ENCODE data around the gene POLA2.
A peak's percentile ranks its signal among the peaks of the same experiment; 100 is the strongest.
"Not testable (repeated sequence)": the region's sequence is repeated elsewhere in the genome, so short reads cannot be mapped to it uniquely, and the experiment has no call there.

POLA2 gene

GRCh38 chr11:65242389-65242788 lies 19.4 kb upstream of the POLA2 start:
- no peak for DNase-seq

DNA sequence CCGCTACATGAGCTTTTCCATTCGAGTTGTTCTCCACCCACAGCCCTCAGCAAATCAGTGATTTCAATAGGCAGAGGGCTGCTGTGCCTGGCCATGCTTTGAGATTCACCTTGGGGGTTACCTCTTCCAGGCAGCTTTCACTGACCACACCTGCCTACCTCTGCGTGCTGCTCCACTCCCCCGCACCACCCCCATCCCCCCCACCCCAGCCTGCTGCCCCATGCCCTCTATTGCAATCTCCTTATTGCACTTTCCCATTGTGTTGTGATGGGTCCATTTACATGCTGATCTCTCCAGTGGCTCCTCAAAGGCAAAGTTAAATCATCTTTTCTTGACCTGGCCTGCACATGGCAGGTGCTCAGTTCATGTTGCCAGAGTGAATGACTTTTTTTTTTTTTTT lies 18.0 kb upstream of the POLA2 start:
- DNase-seq: no peak

GRCh38 chr11:65245046-65245445 lies 16.7 kb upstream of the POLA2 start:
- DNase-seq: not testable (repeated sequence)

GRCh38 chr11:65246506-65246905 lies 15.3 kb upstream of the POLA2 start:
- no peak for DNase-seq

DNA sequence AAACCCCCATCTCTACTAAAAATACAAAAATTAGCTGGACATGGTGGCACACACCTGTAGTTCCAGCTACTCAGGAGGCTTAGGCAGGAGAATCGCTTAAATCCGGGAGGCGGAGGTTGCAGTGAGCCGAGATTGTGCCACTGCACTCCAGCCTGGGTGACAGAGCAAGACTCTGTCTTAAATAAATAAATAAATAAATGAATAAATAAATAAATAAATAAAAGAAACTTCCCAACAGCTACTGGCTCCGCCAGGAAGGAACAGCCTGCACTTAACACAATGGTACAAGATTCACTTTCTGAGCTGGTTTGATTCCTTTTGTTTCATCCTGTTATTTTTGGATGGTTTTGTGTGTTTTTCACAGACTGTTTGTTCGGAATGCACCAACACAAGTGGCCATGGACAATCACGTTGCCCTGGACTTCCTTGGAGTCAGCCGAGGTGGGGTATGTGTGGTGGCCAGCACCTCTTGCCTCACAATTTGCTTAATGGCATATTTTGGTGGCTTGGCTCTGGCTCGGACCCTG lies 13.5 kb upstream of the POLA2 start:
- not testable (repeated sequence) for DNase-seq

DNA sequence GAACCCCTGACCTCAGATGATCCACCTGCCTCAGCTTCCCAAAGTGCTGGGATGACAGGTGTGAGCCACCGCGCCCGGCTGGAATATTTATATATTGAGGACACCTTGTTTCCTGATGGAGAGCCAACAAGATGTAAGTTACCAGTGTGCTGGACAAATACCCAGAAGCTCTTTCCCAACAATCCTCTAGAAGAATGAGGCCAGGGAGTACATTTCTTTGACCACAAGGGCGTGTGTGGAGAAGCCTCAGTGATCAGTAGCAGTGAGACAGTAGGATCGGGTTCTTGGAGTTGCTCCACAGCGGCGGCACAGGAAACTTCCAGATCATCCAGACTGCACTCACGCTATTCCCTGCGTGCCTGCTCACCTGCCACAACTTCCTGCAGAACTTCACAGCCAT lies 10.3 kb upstream of the POLA2 start:
- no peak for DNase-seq

DNA sequence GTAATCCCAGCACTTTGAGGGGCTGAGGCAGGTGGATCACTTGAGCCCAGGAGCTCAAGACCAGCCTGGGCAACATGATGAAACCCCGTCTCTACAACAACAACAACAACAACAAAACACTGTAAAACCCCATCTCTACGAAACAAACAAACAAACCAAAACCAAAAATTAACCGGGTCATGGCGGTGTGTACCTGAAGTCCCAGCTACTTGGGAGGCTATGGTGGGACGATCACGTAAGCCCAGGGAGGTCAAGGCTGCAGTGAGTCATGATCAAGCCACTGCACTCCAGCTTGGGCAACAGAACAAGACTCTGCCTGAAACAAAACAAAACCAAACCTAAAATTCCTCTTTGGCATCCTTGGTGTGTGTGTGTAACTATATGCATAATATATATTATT lies 7.0 kb upstream of the POLA2 start:
- DNase-seq: no peak

DNA sequence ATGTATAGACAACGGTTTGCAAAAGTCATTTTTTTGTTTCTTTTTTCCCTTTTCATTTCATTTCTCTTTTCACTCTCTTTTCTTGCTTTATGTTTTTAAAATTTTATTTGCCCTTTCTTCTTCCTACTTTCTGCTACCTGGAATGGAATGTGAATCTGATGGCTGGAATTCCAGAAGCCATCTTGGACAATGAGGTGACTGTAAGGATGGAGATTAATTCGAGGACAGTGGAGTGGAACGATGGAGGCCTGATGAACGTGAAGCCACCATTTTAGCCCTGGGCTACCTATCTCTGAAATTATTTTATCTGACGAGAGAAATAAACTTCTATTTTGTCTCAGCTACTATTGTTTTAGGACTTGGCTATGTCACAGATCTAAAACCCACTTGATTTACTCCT lies 2.8 kb upstream of the POLA2 start:
- DNase-seq: no peak

DNA sequence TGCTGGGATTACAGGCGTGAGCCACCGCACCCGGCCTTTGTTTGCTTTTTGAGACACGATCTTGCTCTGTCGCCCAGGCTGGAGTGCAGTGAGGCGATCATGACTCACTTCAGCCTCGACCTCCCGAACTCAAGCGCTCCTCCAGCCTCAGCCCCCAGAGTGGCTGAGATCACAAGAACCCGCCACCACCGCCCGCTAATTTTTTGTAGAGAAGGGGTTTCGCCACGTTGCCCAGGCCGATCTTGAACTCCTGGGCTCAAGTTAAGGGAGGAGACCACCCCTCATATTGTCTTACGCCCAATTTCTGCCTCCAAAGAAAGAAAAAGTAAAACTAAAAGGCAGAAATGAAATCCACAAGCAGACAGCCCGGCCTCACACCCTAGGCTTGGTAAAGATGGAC lies 1.5 kb upstream of the POLA2 start:
- DNase-seq: no peak

DNA sequence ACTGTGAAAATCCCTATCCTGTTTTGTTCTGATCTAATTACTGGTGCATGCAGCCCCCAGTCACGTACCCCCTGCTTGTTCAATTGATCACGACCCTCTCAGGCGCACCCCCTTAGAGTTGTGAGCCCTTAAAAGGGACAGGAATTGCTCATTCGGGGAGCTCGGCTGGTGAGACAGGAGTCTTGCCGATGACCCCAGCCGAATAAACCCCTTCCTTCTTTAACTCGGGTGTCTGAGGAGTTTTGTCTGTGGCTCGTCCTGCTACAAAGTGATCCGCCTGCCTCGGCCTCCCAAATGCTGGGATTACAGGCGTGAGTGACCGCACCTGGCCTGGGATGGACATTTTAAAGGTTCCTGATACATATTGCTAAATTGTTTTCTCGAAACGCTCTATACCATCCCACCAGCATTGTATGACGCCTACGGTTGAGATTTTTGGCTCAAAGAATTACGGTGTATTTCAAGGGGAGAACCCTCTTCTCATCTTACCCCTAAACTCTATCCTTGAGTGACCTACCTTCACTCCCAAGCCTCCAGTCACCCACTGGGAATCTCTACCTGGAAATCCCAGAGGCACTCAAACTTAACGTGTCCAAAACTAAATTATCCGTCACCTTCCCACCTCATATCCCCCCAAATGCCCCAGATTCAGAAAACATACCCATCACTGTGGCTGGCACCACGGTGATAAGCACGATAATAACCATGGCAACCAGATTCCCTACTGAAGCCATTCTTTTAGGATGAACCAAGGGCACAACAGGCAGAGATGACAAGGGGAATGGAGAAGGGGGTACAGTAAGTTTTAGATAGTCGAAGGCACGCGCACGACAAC lies 789 bp upstream of the POLA2 start:
- DNase-seq: no peak

DNA sequence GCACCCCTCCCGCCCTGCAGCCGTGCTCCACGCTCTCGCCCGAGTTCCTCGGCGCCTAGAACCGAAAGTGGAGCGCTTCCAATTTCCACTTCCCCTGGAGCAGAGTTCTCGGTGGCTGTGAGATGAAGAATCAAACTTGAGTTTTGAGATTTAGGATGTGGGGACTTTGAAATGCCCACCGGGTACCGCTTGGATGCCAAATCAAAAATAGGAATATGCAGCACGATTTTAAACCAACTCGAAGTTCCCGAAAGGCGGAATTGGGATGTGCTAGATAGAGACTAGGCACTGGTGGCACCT lies 569 bp downstream of the POLA2 start:
- no peak for DNase-seq

DNA sequence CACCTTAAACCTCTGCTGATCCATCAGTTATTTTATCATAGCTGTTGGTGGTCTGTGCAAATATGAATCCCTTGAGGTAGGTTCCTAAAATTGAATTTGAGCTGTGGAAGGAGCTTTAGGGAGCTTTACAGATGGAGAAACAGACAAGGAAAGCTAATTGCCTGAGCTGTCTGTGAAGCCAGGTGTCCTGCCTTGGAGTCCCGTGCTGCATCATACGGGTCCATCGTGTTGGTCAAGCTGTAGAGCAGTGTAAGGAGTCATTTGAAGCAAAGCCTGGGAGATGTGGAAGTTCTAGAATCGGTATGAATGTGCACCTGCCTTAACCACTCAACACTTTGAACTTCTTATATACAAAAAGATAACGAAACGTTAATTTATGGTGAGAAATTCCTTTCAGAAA lies 1.0 kb downstream of the POLA2 start:
- DNase-seq: peak; percentile 22

- not testable (repeated sequence) for DNase-seq
These were observed 3.0 kb downstream of the POLA2 start for GRCh38 chr11:65264747-65265146.

DNA sequence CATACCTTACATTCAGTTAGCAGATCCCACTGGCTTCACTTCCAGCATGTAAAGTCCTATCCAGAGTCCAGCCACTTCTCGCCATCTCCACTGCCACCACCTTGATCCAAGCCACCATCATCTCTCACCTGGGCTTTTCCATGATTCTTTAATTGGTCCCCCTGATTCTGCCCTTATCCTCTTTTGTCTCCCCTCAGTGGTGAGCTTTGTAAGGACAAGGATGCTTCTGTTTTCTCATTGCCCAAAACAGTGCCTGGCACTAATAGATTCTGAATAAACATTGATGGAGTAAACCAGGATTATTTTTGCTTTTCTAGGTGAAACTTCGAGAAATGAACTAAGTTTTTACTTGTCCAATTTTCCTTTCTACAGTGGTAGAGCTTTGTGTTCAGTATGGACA lies 4.4 kb downstream of the POLA2 start:
- peak; percentile 33 for DNase-seq

- DNase-seq: peak; percentile 98
These were observed 13.2 kb downstream of the POLA2 start for GRCh38 chr11:65274735-65275682.

- DNase-seq: no peak
These were observed 14.1 kb downstream of the POLA2 start for GRCh38 chr11:65275906-65276305.

- no peak for DNase-seq
These were observed 16.0 kb downstream of the POLA2 start for GRCh38 chr11:65277631-65278277.

- peak; percentile 69 for DNase-seq
These were observed 16.6 kb downstream of the POLA2 start for GRCh38 chr11:65278356-65278755.

DNA sequence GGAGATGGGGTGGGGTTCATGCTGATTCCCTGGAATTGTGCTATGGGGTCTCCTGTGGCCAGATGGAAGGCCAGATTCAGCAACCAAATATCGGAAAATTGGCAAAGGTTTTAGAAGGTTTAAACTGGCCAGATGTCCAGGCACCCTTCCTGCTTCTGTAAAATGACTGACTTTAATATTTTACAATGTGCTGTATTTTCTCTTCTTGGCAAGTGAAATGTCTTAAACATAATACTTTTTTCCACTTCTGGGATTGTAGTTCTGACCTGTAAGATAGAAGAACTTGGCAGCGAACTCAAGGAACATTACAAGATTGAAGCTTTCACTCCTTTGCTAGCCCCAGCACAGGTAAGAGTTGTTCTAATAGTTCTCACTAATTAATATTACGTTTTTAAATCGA lies 17.5 kb downstream of the POLA2 start:
- DNase-seq: no peak

DNA sequence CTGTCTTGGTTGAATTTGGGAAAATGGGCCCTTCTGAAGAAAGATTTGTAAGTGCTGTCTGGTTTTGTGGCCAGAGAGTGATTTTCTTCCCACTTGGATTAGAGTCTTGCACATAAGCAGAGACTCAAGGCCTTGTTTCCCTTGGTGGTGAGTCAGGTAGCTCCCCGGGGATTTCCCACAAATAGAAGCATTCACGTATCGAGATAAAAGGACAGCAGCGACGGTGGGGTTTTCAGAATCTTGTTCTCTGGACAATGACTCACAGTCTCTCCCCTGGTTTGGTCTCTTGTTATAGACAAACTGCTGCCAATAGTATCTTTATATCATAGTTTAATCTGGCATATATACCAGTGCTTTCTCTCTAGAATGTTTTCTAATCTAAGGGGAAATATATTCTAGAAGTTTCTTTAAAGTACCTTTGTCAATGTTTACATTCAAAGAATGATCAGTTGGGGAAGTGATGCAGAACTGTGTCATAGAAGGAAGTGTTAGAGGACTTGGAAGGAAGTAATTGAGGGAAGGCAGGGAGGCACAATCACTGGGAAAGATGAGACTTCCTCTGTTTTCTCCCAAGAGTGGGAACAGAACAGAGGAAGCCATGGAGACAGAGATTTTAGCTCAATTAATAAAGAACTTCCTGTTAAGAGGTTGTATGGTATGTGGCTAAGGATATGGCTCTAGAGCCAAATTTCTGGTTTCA lies 18.1 kb downstream of the POLA2 start:
- DNase-seq: peak; percentile 95

DNA sequence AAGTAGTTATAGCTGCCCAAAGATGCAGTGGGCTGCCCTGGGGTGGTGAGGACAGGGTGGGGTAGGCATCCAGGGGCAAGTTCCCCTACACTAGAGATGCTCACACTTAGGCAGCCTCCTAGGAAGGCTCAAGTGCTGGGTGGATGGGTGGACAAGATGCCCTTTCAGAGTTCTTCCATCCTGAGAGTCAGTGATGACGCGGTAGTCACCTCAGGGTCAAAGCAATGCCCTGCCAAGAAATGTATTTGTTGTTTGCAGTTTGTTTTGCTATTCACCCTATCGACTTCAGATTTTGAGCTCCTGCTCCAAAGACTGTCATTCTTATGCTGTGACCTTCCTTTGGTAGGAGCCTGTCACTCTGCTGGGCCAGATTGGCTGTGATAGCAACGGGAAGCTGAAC lies 18.9 kb downstream of the POLA2 start:
- DNase-seq: no peak

DNA sequence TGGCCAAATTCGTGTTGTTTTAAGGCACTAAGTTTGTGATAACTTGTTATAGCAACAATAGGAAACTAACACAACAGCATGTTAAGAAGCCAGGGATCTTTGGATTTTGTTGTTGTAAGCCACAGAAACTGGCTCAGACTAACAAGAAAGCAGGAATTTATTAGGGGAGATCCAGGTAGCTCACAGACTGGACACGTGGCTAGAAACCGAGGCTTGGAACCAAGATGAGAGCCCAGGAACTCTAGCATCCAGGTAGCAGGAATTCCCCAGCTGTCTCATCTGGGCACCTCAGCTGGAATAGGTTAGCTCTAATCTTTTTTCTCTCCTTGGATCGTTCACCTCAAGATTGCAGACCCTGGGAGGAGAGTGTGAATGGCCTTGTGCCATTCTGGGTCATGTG lies 24.9 kb downstream of the POLA2 start:
- DNase-seq: no peak

- no peak for DNase-seq
These were observed 25.8 kb downstream of the POLA2 start for GRCh38 chr11:65287601-65288000.
